ENCODE measurements around the gene PPOX. TPM values are rescaled to one million over a fixed set of nuclear protein-coding genes. Genes with fewer than 3 reads are reported as not detected.

Gene PPOX
- total RNA-seq, 1 experiment from 2014 or later, result 24.2 TPM

DNA sequence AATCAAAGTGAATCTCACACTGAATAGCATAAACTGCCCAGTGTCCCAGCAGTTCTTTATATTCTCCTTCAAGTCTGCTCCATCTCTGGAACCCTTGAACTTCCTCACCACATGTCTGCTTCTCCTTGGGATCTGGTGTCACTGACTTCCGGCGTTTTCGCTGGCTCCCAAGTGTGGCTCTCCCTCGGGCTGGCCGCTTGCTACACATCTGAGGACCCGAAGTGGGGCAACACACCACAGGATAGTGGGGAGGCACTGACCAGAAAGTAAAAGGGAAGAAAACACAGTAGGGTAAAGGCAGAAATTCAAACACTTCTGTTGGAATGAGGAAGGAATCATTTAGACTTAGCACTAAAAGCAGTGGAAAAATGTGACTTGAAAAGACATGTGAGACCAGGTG, 43.3 kb upstream of the PPOX start:
- POLR2A ChIA-PET, result no interaction called here
- TF ChIP-seq ZNF274 (IDR thresholded peaks at IDR 0.05; ENCODE audit: low read depth, low read length), result no peak
- TF ChIP-seq SP1 (IDR thresholded peaks at IDR 0.05; ENCODE audit: low read depth), result no peak
- no peak for TF ChIP-seq EZH2 (IDR thresholded peaks at IDR 0.05)
- TF ChIP-seq TCF7L2 (IDR thresholded peaks at IDR 0.05; ENCODE audit: borderline replicate concordance, extremely low read depth, insufficient read depth, insufficient read length), result no peak
- no peak for TF ChIP-seq FOSL1 (IDR thresholded peaks at IDR 0.05; ENCODE audit: low read depth)
- TF ChIP-seq CEBPB (IDR thresholded peaks at IDR 0.05; ENCODE audit: low read depth), result no peak
- TF ChIP-seq ATF3 (IDR thresholded peaks at IDR 0.05), result no peak
- CTCF ChIA-PET, result no interaction called here

GRCh38 chr1:161127649-161128048, 38.6 kb upstream of the PPOX start:
- no peak overlapping the region for H2AFZ ChIP-seq (ENCODE audit: low read depth, low read length, poor library complexity, severe bottlenecking)
- H3K27me3 ChIP-seq (ENCODE audit: insufficient read depth, low read length), result no peaks in the 10 kb centered on the region
- H4K20me1 ChIP-seq (ENCODE audit: insufficient read depth), result no peaks in the 10 kb centered on the region
- peaks cover 57% of the 10 kb centered on the region for H3K79me2 ChIP-seq (ENCODE audit: insufficient read depth, low read length)
- H3K9me3 ChIP-seq (ENCODE audit: control insufficient read depth in 1 of 2, insufficient read depth in 1 of 2, low read depth in 1 of 2, low read length in 2 of 2), result no peaks in the 10 kb centered on the region
- TF ChIP-seq SRF (IDR thresholded peaks at IDR 0.05; ENCODE audit: low read depth), result no peak
- TF ChIP-seq REST (IDR thresholded peaks at IDR 0.05; ENCODE audit: low read depth), result no peak
- TF ChIP-seq SIN3A (IDR thresholded peaks at IDR 0.05; ENCODE audit: low read depth), result no peak
- TF ChIP-seq ZNF274 (IDR thresholded peaks at IDR 0.05; ENCODE audit: low read depth, low read length), result no peak
- no peak for TF ChIP-seq JUND (IDR thresholded peaks at IDR 0.05)
- no peak for TF ChIP-seq ATF3 (IDR thresholded peaks at IDR 0.05)
- no peak for TF ChIP-seq MAX (IDR thresholded peaks at IDR 0.05)
- no peak for TF ChIP-seq FOSL1 (IDR thresholded peaks at IDR 0.05; ENCODE audit: low read depth)
- TF ChIP-seq, protein P1, sequence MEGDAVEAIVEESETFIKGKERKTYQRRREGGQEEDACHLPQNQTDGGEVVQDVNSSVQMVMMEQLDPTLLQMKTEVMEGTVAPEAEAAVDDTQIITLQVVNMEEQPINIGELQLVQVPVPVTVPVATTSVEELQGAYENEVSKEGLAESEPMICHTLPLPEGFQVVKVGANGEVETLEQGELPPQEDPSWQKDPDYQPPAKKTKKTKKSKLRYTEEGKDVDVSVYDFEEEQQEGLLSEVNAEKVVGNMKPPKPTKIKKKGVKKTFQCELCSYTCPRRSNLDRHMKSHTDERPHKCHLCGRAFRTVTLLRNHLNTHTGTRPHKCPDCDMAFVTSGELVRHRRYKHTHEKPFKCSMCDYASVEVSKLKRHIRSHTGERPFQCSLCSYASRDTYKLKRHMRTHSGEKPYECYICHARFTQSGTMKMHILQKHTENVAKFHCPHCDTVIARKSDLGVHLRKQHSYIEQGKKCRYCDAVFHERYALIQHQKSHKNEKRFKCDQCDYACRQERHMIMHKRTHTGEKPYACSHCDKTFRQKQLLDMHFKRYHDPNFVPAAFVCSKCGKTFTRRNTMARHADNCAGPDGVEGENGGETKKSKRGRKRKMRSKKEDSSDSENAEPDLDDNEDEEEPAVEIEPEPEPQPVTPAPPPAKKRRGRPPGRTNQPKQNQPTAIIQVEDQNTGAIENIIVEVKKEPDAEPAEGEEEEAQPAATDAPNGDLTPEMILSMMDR (IDR thresholded peaks at IDR 0.05 in 2 of 3, conservative IDR thresholded peaks at IDR 0.05 in 1 of 3; ENCODE audit: borderline replicate concordance in 1 of 3, insufficient read depth in 1 of 3, low read depth in 2 of 3, low read length in 2 of 3), result no peak
- TF ChIP-seq EZH2phosphoT487 (IDR thresholded peaks at IDR 0.05; ENCODE audit: borderline replicate concordance), result no peak
- no peak for TF ChIP-seq SP1 (IDR thresholded peaks at IDR 0.05; ENCODE audit: low read depth)
- TF ChIP-seq RAD21 (IDR thresholded peaks at IDR 0.05; ENCODE audit: low read depth), result no peak
- peaks cover 3 to 11% of the 10 kb centered on the region in 2 experiments; a peak in 3 of 4 replicates for H3K4me1 ChIP-seq (ENCODE audit: control insufficient read depth in 1 of 2, insufficient read depth in 2 of 2, low read length in 2 of 2)
- no peak overlapping the region for H3K27ac ChIP-seq (ENCODE audit: low read depth, low read length)
- no peak overlapping the region for H3K4me2 ChIP-seq (ENCODE audit: low read length)
- H3K9ac ChIP-seq (ENCODE audit: low read length), result no peak overlapping the region
- RAD21 ChIA-PET (ENCODE audit: low non-redundant PET in 1 of 2, low total read pairs in 2 of 2, uncharacterized antibody in 2 of 2, unreplicated experiment in 2 of 2), result no interaction called here
- no peak for DNase-seq (ENCODE audit: low read depth, low spot score)
- H3K9me2 ChIP-seq (ENCODE audit: insufficient read depth), result no peaks in the 10 kb centered on the region
- H3K4me3 ChIP-seq (replicated peaks in 1 of 2; ENCODE audit: low read depth in 1 of 2, low read length in 2 of 2), result no peak overlapping the region
- POLR2A ChIA-PET, result interaction anchor here (1.0 to 1.7 kb wide), 3 partner anchors 10 to 38 kb away, joined by 3 to 5 read pairs (median 3); partner anchors contain the start of genes NIT1 and PFDN2
- no TSS peak for BruUV-seq (replicated peaks)
- CTCF ChIA-PET, result no interaction called here
- H3K36me3 ChIP-seq (ENCODE audit: control insufficient read depth in 1 of 2, insufficient read depth in 2 of 2, low read length in 2 of 2), result peaks cover 17 to 43% of the 10 kb centered on the region in 2 experiments; a peak in 3 of 4 replicates
- ATAC-seq, result no peak
- intact Hi-C loops (cut with micrococcal nuclease), result no loop called here

More for the DNA sequence above, 43.3 kb upstream of the PPOX start:
- DNase-seq (ENCODE audit: low read depth, low spot score), result no peak
- no peak for ATAC-seq
- no peak overlapping the region for H3K4me3 ChIP-seq (replicated peaks in 1 of 2; ENCODE audit: low read depth in 1 of 2, low read length in 2 of 2)
- no peaks in the 10 kb centered on the region for H4K20me1 ChIP-seq (ENCODE audit: insufficient read depth)
- peaks cover 17 to 55% of the 10 kb centered on the region in 2 experiments for H3K36me3 ChIP-seq (ENCODE audit: control insufficient read depth in 1 of 2, insufficient read depth in 2 of 2, low read length in 2 of 2)
- peaks cover 47% of the 10 kb centered on the region for H3K79me2 ChIP-seq (ENCODE audit: insufficient read depth, low read length)
- intact Hi-C loops (cut with micrococcal nuclease), result no loop called here
- H3K27me3 ChIP-seq (ENCODE audit: insufficient read depth, low read length), result no peaks in the 10 kb centered on the region
- H3K9ac ChIP-seq (ENCODE audit: low read length), result no peak overlapping the region
- no peak overlapping the region for H3K27ac ChIP-seq (ENCODE audit: low read depth, low read length)
- H2AFZ ChIP-seq (ENCODE audit: low read depth, low read length, poor library complexity, severe bottlenecking), result no peak overlapping the region
- no TSS peak for BruUV-seq (replicated peaks)
- no peaks in the 10 kb centered on the region for H3K9me2 ChIP-seq (ENCODE audit: insufficient read depth)
- no peak overlapping the region for H3K4me2 ChIP-seq (ENCODE audit: low read length)
- H3K9me3 ChIP-seq (ENCODE audit: control insufficient read depth in 1 of 2, insufficient read depth in 1 of 2, low read depth in 1 of 2, low read length in 2 of 2), result no peaks in the 10 kb centered on the region
- peaks cover 10 to 21% of the 10 kb centered on the region in 2 experiments for H3K4me1 ChIP-seq (ENCODE audit: control insufficient read depth in 1 of 2, insufficient read depth in 2 of 2, low read length in 2 of 2)
- RAD21 ChIA-PET (ENCODE audit: low non-redundant PET in 1 of 2, low total read pairs in 2 of 2, uncharacterized antibody in 2 of 2, unreplicated experiment in 2 of 2), result no interaction called here
